ENCODE measurements around the gene CLEC3B. TPM values are rescaled to one million over a fixed set of nuclear protein-coding genes. Genes with fewer than 3 reads are reported as not detected.

The CLEC3B gene
- total and polyA plus RNA-seq, 10 of the 15 experiments (the other 5 are each of a cell fraction or from before 2014, with no cell fraction given) = 0.23 TPM; not detected in 9

DNA sequence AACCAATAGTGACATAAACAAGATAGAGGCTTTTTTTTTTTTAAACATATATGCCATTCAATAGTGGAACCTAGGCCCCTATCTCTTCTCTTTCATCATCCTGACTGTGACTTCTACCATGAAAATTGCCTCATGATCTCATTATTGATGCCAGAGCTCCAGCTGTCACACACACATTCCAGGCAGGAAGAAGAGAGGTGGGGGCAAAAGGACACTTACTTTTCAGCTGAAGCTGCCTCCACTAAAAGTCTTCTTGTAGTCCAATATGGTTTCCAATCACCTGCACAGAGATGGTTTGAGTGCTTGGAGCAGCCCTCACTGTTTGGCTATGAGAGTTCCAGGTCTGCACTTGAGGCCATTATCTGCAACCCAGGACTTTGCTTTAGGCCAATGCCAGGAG is 45.0 kb downstream of the CLEC3B start:
- BruUV-seq (replicated peaks) = no TSS peak
- ChIA-PET POLR2A (interaction anchor here (0.5 kb wide), 1 partner anchor 84 kb away, joined by 3 read pairs; no protein-coding TSS in a partner anchor), RAD21 (ENCODE audit: unreplicated experiment) (no interaction called here), SMC1A (ENCODE audit: uncharacterized antibody, unreplicated experiment) (interaction anchor here (1.1 to 2.2 kb wide), 2 partner anchors 9 to 30 kb away, joined by 3 to 7 read pairs; no protein-coding TSS in a partner anchor), CTCF (interaction anchor here (1.7 kb wide), 1 partner anchor 15 kb away, joined by 7 read pairs; no protein-coding TSS in a partner anchor)
- no peak for ATAC-seq
- intact Hi-C loops (cut with micrococcal nuclease; ENCODE audit: unreplicated experiment) = no loop called here
- H3K9me3 ChIP-seq (replicated peaks; ENCODE audit: control insufficient read depth, insufficient read depth, low read length) = no peaks in the 10 kb centered on the region; the same call in 2 of the 3 replicates
- H3K27me3 ChIP-seq (replicated peaks in 1 of 2; ENCODE audit: control insufficient read depth in 2 of 2, insufficient read depth in 2 of 2, low read length in 1 of 2) = no peaks in the 10 kb centered on the region
- no peak for FAIRE-seq
- H3K36me3 ChIP-seq (ENCODE audit: control insufficient read depth in 2 of 2, insufficient read depth in 2 of 2, low read length in 1 of 2) = no peaks in the 10 kb centered on the region
- no peaks in the 10 kb centered on the region for H3K79me2 ChIP-seq (ENCODE audit: control insufficient read depth, insufficient read depth, low read length)
- H3K9ac ChIP-seq (ENCODE audit: control insufficient read depth, insufficient read depth, low read length) = no peak overlapping the region
- H3K4me2 ChIP-seq (ENCODE audit: control insufficient read depth, insufficient read depth) = no peak overlapping the region
- H3K4me3 ChIP-seq = no peak overlapping the region
- H4K20me1 ChIP-seq (ENCODE audit: control insufficient read depth, insufficient read depth) = no peaks in the 10 kb centered on the region
- in situ Hi-C loops (cut with MboI) = no loop called here
- H3K27ac ChIP-seq (ENCODE audit: control insufficient read depth, insufficient read depth) = no peak overlapping the region
- DNase-seq (ENCODE audit: low read depth, low spot score) = no peak
- no peaks in the 10 kb centered on the region for H3K4me1 ChIP-seq (ENCODE audit: control insufficient read depth, insufficient read depth, low read length)
- no peak overlapping the region for H2AFZ ChIP-seq (ENCODE audit: control insufficient read depth, low read depth, low read length)
- TF ChIP-seq NFXL1 (IDR thresholded peaks at IDR 0.05; ENCODE audit: borderline replicate concordance) (no peak), MEF2B (IDR thresholded peaks at IDR 0.05; ENCODE audit: partially characterized antibody, poor library complexity, severe bottlenecking) (no peak), EED (IDR thresholded peaks at IDR 0.05; ENCODE audit: low read depth) (no peak), SMAD1 (IDR thresholded peaks at IDR 0.05; ENCODE audit: low read depth, partially characterized antibody) (no peak), SMARCA5 (IDR thresholded peaks at IDR 0.05) (no peak), SIN3A (IDR thresholded peaks at IDR 0.05; ENCODE audit: low read depth, low read length) (no peak), TBL1XR1 (IDR thresholded peaks at IDR 0.05; ENCODE audit: low read depth, low read length) (no peak), RCOR1 (conservative IDR thresholded peaks at IDR 0.05; ENCODE audit: low read depth, low read length) (no peak), CBX5 (IDR thresholded peaks at IDR 0.05; ENCODE audit: low read depth) (no peak), KDM1A (IDR thresholded peaks at IDR 0.05; ENCODE audit: borderline replicate concordance) (no peak), ZNF217 (IDR thresholded peaks at IDR 0.05) (no peak), MXI1 (IDR thresholded peaks at IDR 0.05; ENCODE audit: low read depth, low read length) (no peak), MTA2 (IDR thresholded peaks at IDR 0.05; ENCODE audit: low read depth) (no peak), CREB1 (IDR thresholded peaks at IDR 0.05; ENCODE audit: low read depth) (no peak)
- TF ChIP-seq, protein P1, sequence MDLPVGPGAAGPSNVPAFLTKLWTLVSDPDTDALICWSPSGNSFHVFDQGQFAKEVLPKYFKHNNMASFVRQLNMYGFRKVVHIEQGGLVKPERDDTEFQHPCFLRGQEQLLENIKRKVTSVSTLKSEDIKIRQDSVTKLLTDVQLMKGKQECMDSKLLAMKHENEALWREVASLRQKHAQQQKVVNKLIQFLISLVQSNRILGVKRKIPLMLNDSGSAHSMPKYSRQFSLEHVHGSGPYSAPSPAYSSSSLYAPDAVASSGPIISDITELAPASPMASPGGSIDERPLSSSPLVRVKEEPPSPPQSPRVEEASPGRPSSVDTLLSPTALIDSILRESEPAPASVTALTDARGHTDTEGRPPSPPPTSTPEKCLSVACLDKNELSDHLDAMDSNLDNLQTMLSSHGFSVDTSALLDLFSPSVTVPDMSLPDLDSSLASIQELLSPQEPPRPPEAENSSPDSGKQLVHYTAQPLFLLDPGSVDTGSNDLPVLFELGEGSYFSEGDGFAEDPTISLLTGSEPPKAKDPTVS (IDR thresholded peaks at IDR 0.05; ENCODE audit: low read depth, low read length) = no peak
- TF ChIP-seq, protein P2, sequence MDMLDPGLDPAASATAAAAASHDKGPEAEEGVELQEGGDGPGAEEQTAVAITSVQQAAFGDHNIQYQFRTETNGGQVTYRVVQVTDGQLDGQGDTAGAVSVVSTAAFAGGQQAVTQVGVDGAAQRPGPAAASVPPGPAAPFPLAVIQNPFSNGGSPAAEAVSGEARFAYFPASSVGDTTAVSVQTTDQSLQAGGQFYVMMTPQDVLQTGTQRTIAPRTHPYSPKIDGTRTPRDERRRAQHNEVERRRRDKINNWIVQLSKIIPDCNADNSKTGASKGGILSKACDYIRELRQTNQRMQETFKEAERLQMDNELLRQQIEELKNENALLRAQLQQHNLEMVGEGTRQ (IDR thresholded peaks at IDR 0.05; ENCODE audit: borderline replicate concordance, low read depth, low read length) = no peak
- TF ChIP-seq, protein P3, sequence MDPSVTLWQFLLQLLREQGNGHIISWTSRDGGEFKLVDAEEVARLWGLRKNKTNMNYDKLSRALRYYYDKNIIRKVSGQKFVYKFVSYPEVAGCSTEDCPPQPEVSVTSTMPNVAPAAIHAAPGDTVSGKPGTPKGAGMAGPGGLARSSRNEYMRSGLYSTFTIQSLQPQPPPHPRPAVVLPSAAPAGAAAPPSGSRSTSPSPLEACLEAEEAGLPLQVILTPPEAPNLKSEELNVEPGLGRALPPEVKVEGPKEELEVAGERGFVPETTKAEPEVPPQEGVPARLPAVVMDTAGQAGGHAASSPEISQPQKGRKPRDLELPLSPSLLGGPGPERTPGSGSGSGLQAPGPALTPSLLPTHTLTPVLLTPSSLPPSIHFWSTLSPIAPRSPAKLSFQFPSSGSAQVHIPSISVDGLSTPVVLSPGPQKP (IDR thresholded peaks at IDR 0.05; ENCODE audit: low read depth, low read length) = no peak
- TF ChIP-seq, protein P4, sequence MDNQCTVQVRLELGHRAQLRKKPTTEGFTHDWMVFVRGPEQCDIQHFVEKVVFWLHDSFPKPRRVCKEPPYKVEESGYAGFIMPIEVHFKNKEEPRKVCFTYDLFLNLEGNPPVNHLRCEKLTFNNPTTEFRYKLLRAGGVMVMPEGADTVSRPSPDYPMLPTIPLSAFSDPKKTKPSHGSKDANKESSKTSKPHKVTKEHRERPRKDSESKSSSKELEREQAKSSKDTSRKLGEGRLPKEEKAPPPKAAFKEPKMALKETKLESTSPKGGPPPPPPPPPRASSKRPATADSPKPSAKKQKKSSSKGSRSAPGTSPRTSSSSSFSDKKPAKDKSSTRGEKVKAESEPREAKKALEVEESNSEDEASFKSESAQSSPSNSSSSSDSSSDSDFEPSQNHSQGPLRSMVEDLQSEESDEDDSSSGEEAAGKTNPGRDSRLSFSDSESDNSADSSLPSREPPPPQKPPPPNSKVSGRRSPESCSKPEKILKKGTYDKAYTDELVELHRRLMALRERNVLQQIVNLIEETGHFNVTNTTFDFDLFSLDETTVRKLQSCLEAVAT (IDR thresholded peaks at IDR 0.05) = no peak
- TF ChIP-seq, protein P5, sequence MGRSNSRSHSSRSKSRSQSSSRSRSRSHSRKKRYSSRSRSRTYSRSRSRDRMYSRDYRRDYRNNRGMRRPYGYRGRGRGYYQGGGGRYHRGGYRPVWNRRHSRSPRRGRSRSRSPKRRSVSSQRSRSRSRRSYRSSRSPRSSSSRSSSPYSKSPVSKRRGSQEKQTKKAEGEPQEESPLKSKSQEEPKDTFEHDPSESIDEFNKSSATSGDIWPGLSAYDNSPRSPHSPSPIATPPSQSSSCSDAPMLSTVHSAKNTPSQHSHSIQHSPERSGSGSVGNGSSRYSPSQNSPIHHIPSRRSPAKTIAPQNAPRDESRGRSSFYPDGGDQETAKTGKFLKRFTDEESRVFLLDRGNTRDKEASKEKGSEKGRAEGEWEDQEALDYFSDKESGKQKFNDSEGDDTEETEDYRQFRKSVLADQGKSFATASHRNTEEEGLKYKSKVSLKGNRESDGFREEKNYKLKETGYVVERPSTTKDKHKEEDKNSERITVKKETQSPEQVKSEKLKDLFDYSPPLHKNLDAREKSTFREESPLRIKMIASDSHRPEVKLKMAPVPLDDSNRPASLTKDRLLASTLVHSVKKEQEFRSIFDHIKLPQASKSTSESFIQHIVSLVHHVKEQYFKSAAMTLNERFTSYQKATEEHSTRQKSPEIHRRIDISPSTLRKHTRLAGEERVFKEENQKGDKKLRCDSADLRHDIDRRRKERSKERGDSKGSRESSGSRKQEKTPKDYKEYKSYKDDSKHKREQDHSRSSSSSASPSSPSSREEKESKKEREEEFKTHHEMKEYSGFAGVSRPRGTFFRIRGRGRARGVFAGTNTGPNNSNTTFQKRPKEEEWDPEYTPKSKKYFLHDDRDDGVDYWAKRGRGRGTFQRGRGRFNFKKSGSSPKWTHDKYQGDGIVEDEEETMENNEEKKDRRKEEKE (IDR thresholded peaks at IDR 0.05) = no peak
